GM18499 (cell line): ENCODE results near the gene CDC7.
A peak's percentile ranks its signal among the peaks of the same experiment; 100 is the strongest.

Experiments
- ATAC-seq: cut with Tn5 transposase; IDR thresholded peaks from one replicate; pipeline ENCODE4 v1.9.1; 2021; ENCODE audit warnings: moderate number of reproducible peaks; ENCODE audit not compliant: insufficient read depth, unreplicated experiment

The CDC7 gene

DNA sequence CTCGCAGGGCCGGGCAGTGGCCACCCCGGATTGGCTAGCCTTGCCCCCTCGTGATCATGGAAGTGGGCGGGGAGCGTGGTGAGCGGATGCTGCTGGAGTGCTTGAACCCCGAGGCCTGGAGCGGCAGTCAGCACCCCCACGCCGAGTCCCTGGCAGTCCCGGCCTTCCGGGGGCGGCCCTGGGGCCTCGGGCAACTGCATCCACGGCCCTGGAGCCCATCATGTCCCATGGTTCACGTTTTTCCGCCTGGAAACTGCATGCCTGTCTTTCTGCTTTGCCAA, 45.6 kb downstream of the CDC7 start:
- ATAC-seq: no peak

- no peak for ATAC-seq
These were observed 46.2 kb downstream of the CDC7 start for GRCh38 chr1:91546876-91547275.

DNA sequence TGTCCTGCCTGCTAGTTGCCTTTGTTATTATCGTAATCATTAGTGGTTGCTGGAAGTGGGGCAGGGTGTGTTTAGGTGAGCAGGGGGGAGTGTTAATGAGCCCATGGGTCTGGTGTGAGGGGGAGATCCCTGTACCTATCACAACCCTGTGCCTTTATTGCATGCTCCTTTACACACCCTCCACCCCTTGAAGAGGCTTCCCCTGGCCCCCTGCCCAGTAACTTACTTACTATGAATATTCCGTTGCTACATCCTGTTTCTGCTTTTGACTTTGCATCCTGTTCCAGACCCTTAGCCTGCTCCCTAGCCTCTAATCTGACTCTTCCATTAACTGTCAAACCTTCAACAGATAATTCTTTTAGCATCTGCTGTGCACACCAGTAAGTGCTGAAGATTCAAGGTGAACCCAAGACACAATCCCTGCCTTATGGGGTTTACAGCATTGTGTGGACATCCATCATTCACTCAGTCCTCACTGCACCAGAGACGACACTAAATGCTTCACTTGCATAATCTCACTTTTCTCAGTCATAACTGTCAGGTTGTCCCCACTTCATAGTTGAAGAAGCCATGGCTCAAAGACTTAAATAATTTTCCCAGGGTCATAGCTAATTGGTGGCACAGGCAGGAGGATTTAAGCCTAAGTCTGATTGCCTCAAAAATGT, 47.9 kb downstream of the CDC7 start:
- ATAC-seq: no peak

- no peak for ATAC-seq
These were observed 48.5 kb downstream of the CDC7 start for GRCh38 chr1:91549041-91549735.

DNA sequence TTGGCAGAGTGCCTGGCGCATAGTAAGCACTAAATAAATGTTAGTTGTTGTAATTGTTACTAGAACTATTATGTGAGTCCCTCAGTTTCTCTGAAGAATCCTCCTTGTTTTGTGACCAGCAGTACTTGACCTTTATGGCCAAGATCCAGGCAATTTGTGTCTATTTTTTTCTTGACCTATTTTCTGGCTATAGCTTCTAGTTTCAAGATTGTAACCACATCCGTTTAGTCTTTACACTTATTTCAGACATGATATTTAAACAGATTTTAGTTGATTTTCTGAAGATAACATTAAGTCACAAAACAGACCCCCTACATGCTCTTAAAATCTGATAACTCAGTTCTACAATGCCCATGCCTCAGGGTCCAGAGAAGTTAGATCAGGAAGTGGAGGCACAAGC, 50.3 kb downstream of the CDC7 start:
- ATAC-seq: no peak

DNA sequence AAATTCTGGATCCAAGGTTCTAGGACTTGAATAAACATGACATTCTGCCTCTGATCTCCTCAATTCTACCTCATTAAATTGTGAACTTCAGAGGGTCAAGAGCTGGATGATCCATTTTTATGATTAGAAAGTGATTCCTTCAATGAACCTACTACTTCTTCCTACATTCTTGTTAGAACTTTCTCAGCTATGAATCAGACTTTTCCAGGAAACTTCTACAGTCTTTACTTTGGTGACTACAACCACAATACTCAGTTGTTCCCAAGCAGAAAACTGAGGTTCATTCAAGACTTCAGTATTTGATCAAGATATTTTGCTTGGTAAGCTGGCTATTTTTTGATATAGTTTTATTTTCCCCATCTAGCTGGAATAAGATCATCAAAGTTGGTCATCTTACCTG, 51.4 kb downstream of the CDC7 start:
- ATAC-seq: no peak

- ATAC-seq: no peak
These were observed 51.9 kb downstream of the CDC7 start for GRCh38 chr1:91552596-91552995.

DNA sequence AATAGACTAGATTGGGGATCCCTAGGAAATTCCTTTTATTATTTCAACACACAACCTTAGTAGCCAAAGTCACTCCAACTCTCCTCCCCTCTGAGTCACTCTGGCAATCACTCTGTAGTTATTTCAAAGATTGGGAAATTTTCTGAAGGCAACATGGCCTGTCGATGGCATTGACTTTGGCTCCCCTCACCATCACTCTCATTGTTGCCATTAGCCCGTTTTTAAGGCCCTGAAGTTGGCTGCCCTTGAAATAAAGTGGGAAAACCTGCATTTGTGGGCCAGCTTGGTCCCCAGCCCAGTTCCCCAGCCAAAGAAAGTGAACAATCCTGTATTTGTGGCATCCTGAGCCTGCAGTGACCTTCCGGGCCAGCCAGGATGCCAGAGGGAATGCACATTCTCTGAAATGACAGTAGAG, 52.5 kb downstream of the CDC7 start:
- no peak for ATAC-seq

- ATAC-seq: no peak
These were observed 54.6 kb downstream of the CDC7 start for GRCh38 chr1:91555074-91555730.

DNA sequence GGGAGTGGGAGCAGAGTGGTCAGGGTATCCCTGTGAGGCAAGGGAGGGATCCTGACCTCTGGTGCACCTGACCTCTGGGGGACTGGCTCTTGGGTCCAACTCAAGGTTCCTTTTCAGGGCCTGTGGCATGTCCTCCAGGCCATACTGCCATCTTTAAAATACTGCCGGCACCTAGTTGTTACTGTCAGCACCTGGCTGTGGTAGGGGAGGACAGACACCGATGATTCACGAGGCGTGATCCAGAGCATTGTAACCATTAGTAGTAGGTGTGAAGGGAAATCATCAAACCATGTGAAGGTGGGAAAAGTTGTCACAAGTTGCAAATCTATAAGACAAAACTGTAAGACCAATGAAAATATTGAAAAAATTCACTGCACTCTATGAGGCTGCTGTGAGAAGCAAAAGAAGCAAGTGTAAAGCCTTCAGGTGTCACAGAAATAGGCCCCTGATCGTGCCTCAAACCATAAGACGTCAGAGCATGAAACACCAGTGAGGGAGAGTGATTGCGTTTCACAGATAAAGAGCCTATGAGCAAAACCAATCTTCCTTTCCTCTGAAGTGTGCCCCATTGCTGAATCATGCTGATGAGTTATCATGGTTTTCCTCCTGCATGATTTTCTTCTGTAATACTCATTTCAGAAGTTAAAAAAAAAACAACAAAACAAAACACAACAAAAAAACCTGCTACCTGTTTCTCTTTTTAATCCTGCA, 55.3 kb downstream of the CDC7 start:
- ATAC-seq: peak; percentile 62

- ATAC-seq: no peak
These were observed 55.9 kb downstream of the CDC7 start for GRCh38 chr1:91556556-91556955.

GRCh38 chr1:91557039-91557690, 56.5 kb downstream of the CDC7 start:
- no peak for ATAC-seq

DNA sequence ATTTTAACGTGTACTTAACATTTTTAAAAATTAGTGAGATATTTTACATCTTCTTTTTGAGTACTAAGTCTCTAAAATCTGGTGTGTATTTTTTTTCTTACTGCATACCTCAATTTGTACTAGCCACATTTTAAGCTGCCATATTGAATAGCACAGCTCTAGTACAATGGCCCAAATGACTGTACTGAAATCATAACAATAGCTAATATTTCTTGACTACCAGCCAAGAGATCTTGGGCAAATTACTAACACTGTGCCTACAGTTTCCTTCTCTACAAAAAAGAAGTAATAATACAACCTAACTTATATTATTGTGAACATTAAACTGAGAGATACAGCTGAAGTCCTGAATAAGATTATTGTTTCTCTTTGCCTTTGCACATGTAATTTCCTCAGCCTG, 57.2 kb downstream of the CDC7 start:
- ATAC-seq: no peak

DNA sequence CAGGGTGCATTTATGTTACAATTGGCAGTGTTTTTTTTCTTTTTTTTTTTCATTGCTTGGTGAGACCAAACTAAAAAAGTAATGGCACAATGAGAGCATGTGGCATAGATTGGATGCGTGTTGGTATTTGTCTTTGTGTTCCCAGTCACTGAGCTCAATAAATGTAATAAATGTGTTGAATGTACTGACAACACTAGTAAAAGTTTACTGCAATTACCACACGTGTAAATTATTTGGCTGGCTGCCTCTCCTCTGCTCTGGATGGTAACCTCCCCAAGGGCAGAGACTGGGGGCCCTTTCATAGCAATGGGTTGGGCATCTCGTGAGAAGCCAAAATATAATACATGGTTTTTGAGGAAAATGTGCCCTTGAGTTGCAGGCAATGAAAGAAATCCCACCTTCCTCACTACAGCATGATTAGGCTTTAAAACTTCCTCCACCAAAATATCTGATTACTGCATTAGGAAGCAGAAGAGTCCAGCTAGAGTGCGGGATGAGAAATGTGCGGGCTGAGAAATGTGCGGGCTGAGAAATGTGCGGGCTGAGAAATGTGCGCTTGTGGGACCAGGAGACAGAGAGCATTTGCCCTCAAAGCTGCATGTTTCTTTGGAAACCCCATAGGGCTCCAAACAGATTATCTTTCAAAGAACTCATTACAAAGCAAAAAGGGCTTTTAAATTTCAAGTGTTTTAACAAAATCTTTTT, 58.5 kb downstream of the CDC7 start:
- ATAC-seq: no peak

DNA sequence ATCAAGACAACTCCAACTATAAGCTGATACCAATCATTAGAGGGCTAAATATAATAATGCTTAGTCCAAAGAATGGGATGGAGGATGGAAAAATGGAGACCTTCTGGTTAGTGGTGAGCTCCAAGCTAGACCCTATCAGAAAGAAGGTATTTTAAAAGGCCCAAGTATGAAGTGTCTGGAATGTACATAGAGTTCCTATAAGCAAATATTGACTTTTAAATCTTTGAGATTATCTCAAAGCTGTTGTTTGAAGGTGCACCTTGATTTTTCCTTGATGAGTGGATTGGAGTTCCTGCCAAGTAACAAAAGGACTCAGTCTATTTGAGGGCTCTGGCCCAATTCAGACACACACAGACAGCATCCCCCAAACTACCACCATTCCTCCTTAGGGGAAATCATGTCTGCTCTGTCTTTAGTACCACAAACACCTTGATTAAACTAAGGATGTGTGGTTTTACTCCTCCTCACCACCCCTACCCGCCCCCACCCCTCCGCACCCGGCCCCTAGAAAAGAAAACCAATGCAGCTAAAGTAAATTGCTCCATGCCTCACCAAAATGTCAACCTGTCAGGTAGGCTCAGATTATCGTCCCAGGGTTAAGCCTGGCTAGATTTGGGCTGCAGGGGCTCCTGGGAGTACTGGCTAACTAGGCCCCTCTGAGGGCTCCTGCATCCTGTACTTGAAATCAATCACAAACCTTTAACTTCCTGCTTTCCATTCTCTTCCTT, 59.4 kb downstream of the CDC7 start:
- no peak for ATAC-seq

DNA sequence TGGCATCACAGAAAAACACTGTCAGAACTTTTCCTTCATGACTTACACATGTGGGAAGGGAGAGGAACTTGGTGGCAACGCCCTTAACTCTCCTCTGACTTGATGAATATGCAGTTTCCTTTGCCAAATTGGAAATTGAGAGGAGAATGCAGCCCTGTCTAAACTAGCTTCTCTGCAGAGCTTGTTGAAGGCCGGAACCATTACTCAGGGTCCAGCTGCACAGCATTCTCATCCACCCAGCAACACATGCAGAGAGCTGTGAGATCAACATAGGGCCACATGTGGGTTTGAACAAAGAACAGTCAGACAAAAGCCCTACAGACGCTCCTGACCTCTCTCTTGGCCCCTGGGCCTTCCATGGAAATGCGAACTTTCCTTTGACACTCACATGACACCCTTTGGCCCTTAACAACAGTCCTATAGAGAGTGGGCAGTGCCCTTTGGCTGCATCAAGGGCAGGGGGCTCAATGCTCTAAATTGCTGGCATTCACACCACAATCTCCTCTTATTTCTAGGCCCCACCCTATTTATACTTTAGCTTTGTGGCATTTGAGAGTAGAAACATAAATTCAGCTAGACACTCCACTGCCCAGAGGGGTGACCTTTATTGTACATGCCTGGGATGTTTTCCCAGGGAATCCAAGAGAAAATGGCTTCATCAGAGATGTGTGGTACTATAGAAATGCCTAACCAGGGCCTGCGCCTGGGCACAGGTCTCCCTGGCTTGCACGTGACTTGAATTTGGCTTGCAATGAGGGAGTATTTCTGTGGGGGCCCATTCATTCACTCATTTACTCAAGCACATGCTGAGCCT, 64.4 kb downstream of the CDC7 start:
- ATAC-seq: no peak

DNA sequence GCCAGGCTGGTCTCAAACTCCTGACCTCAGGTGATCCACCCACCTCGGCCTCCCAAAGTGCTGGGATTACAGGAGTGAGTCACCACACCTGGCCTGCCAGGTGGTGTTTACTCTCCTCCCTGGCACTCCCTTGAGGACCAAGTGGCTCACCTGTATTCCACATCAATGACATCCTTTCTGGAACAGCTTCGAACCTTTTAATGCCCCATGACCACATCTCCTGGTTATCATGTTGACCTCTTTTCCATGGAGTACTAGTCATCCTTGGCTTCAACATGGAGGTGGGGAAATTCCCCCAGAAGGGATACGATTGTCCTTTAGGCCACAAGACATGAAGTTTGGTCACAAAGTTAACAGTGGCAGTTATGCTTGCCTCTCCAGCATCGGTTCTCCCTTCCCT, 66.9 kb downstream of the CDC7 start:
- ATAC-seq: no peak

- no peak for ATAC-seq
These were observed 67.6 kb downstream of the CDC7 start for GRCh38 chr1:91568261-91568660.
